ENCODE data around the gene CCDC82.

Gene CCDC82

GRCh38 chr11:96400697-96401096 is 11.0 kb upstream of the CCDC82 start:
- H3K4me3 ChIP-seq (ENCODE audit: insufficient read length, low read depth), result no peak overlapping the region
- no peaks in the 10 kb centered on the region for H3K9me3 ChIP-seq (ENCODE audit: insufficient read depth, low read length)
- no peaks in the 10 kb centered on the region for H3K27me3 ChIP-seq (ENCODE audit: insufficient read depth, insufficient read length)
- TF ChIP-seq YY1 (IDR thresholded peaks at IDR 0.05; ENCODE audit: insufficient read depth, insufficient read length) (no peak), SUZ12 (IDR thresholded peaks at IDR 0.05; ENCODE audit: extremely low read depth, insufficient read depth, insufficient read length) (no peak), ZNF274 (IDR thresholded peaks at IDR 0.05; ENCODE audit: low read depth, low read length) (no peak)
- H3K9ac ChIP-seq (ENCODE audit: insufficient read length, low read depth), result no peak overlapping the region
- H3K36me3 ChIP-seq (ENCODE audit: insufficient read depth, insufficient read length, low read length), result no peaks in the 10 kb centered on the region
- H3K4me1 ChIP-seq (ENCODE audit: insufficient read depth, insufficient read length), result no peaks in the 10 kb centered on the region
- no peak for DNase-seq (ENCODE audit: low read depth, low spot score)

GRCh38 chr11:96397863-96398262 is 8.2 kb upstream of the CCDC82 start:
- TF ChIP-seq YY1 (IDR thresholded peaks at IDR 0.05; ENCODE audit: insufficient read depth, insufficient read length), result no peak
- no peak for TF ChIP-seq SUZ12 (IDR thresholded peaks at IDR 0.05; ENCODE audit: extremely low read depth, insufficient read depth, insufficient read length)
- no peak for TF ChIP-seq ZNF274 (IDR thresholded peaks at IDR 0.05; ENCODE audit: low read depth, low read length)
- H3K4me3 ChIP-seq (ENCODE audit: insufficient read length, low read depth), result no peak overlapping the region
- H3K4me1 ChIP-seq (ENCODE audit: insufficient read depth, insufficient read length), result no peaks in the 10 kb centered on the region
- DNase-seq (ENCODE audit: low read depth, low spot score), result no peak
- peaks cover 9% of the 10 kb centered on the region; the same call in 1 of the 2 replicates for H3K9me3 ChIP-seq (ENCODE audit: insufficient read depth, low read length)
- no peaks in the 10 kb centered on the region for H3K36me3 ChIP-seq (ENCODE audit: insufficient read depth, insufficient read length, low read length)
- no peak overlapping the region for H3K9ac ChIP-seq (ENCODE audit: insufficient read length, low read depth)
- H3K27me3 ChIP-seq (ENCODE audit: insufficient read depth, insufficient read length), result no peaks in the 10 kb centered on the region

GRCh38 chr11:96396637-96397036 is 6.9 kb upstream of the CCDC82 start:
- Histone ChIP-seq H3K4me1 (ENCODE audit: insufficient read depth, insufficient read length) (no peaks in the 10 kb centered on the region), H3K9me3 (ENCODE audit: insufficient read depth, low read length) (peaks cover 22% of the 10 kb centered on the region), H3K27me3 (ENCODE audit: insufficient read depth, insufficient read length) (no peaks in the 10 kb centered on the region), H3K36me3 (ENCODE audit: insufficient read depth, insufficient read length, low read length) (peaks cover 3% of the 10 kb centered on the region), H3K4me3 (ENCODE audit: insufficient read length, low read depth) (no peak overlapping the region), H3K9ac (ENCODE audit: insufficient read length, low read depth) (no peak overlapping the region)
- DNase-seq (ENCODE audit: low read depth, low spot score), result no peak
- TF ChIP-seq SUZ12 (IDR thresholded peaks at IDR 0.05; ENCODE audit: extremely low read depth, insufficient read depth, insufficient read length) (no peak), YY1 (IDR thresholded peaks at IDR 0.05; ENCODE audit: insufficient read depth, insufficient read length) (no peak), ZNF274 (IDR thresholded peaks at IDR 0.05; ENCODE audit: low read depth, low read length) (no peak)

- no peak for DNase-seq (ENCODE audit: low read depth, low spot score)
- Histone ChIP-seq H3K4me1 (ENCODE audit: insufficient read depth, insufficient read length) (no peaks in the 10 kb centered on the region), H3K36me3 (ENCODE audit: insufficient read depth, insufficient read length, low read length) (peaks cover 11% of the 10 kb centered on the region), H3K4me3 (ENCODE audit: insufficient read length, low read depth) (no peak overlapping the region), H3K9ac (ENCODE audit: insufficient read length, low read depth) (no peak overlapping the region), H3K27me3 (ENCODE audit: insufficient read depth, insufficient read length) (no peaks in the 10 kb centered on the region), H3K9me3 (ENCODE audit: insufficient read depth, low read length) (peaks cover 37% of the 10 kb centered on the region)
- TF ChIP-seq SUZ12 (IDR thresholded peaks at IDR 0.05; ENCODE audit: extremely low read depth, insufficient read depth, insufficient read length), result no peak
- no peak for TF ChIP-seq ZNF274 (IDR thresholded peaks at IDR 0.05; ENCODE audit: low read depth, low read length)
- TF ChIP-seq YY1 (IDR thresholded peaks at IDR 0.05; ENCODE audit: insufficient read depth, insufficient read length), result no peak
Measured at GRCh38 chr11:96394773-96395172, 5.1 kb upstream of the CCDC82 start.

GRCh38 chr11:96393753-96394348 is 4.1 kb upstream of the CCDC82 start:
- no peaks in the 10 kb centered on the region for H3K27me3 ChIP-seq (ENCODE audit: insufficient read depth, insufficient read length)
- H3K9ac ChIP-seq (ENCODE audit: insufficient read length, low read depth), result no peak overlapping the region
- DNase-seq (ENCODE audit: low read depth, low spot score), result no peak
- peaks cover 11% of the 10 kb centered on the region for H3K36me3 ChIP-seq (ENCODE audit: insufficient read depth, insufficient read length, low read length)
- H3K9me3 ChIP-seq (ENCODE audit: insufficient read depth, low read length), result peaks cover 37% of the 10 kb centered on the region
- TF ChIP-seq SUZ12 (IDR thresholded peaks at IDR 0.05; ENCODE audit: extremely low read depth, insufficient read depth, insufficient read length) (no peak), ZNF274 (IDR thresholded peaks at IDR 0.05; ENCODE audit: low read depth, low read length) (no peak), YY1 (IDR thresholded peaks at IDR 0.05; ENCODE audit: insufficient read depth, insufficient read length) (no peak)
- no peak overlapping the region for H3K4me3 ChIP-seq (ENCODE audit: insufficient read length, low read depth)
- H3K4me1 ChIP-seq (ENCODE audit: insufficient read depth, insufficient read length), result no peaks in the 10 kb centered on the region

- Histone ChIP-seq H3K4me3 (ENCODE audit: insufficient read length, low read depth) (no peak overlapping the region), H3K9me3 (ENCODE audit: insufficient read depth, low read length) (peaks cover 37% of the 10 kb centered on the region), H3K36me3 (ENCODE audit: insufficient read depth, insufficient read length, low read length) (peaks cover 11% of the 10 kb centered on the region), H3K4me1 (ENCODE audit: insufficient read depth, insufficient read length) (no peaks in the 10 kb centered on the region), H3K27me3 (ENCODE audit: insufficient read depth, insufficient read length) (no peaks in the 10 kb centered on the region), H3K9ac (ENCODE audit: insufficient read length, low read depth) (no peak overlapping the region)
- TF ChIP-seq YY1 (IDR thresholded peaks at IDR 0.05; ENCODE audit: insufficient read depth, insufficient read length), result no peak
- no peak for TF ChIP-seq SUZ12 (IDR thresholded peaks at IDR 0.05; ENCODE audit: extremely low read depth, insufficient read depth, insufficient read length)
- no peak for TF ChIP-seq ZNF274 (IDR thresholded peaks at IDR 0.05; ENCODE audit: low read depth, low read length)
- no peak for DNase-seq (ENCODE audit: low read depth, low spot score)
Measured at GRCh38 chr11:96391698-96392307, 2.1 kb upstream of the CCDC82 start.

GRCh38 chr11:96390488-96390792 is 728 bp upstream of the CCDC82 start:
- Histone ChIP-seq H3K36me3 (ENCODE audit: insufficient read depth, insufficient read length, low read length) (peaks cover 13% of the 10 kb centered on the region), H3K4me3 (ENCODE audit: insufficient read length, low read depth) (peak overlapping the region; percentile 68), H3K9me3 (ENCODE audit: insufficient read depth, low read length) (peaks cover 37% of the 10 kb centered on the region), H3K4me1 (ENCODE audit: insufficient read depth, insufficient read length) (no peaks in the 10 kb centered on the region), H3K9ac (ENCODE audit: insufficient read length, low read depth) (peak overlapping the region; percentile 70), H3K27me3 (ENCODE audit: insufficient read depth, insufficient read length) (no peaks in the 10 kb centered on the region)
- no peak for DNase-seq (ENCODE audit: low read depth, low spot score)
- TF ChIP-seq ZNF274 (IDR thresholded peaks at IDR 0.05; ENCODE audit: low read depth, low read length) (no peak), YY1 (IDR thresholded peaks at IDR 0.05; ENCODE audit: insufficient read depth, insufficient read length) (no peak), SUZ12 (IDR thresholded peaks at IDR 0.05; ENCODE audit: extremely low read depth, insufficient read depth, insufficient read length) (no peak)

All from NT2/D1 (cell line).